ENCODE data around the gene TMA7B. TPM values are rescaled to one million over a fixed set of nuclear protein-coding genes. Genes with fewer than 3 reads are reported as not detected.

TMA7B gene
- total and polyA plus RNA-seq, 2 donors (not counting 3 experiments of a cell fraction or from before 2014, with no cell fraction given) = not detected

GRCh38 chr22:39996732-39997131, 36.5 kb downstream of the TMA7B start:
- no peak overlapping the region for H3K4me2 ChIP-seq (ENCODE audit: insufficient read depth, low read length)
- H3K9me1 ChIP-seq (replicated peaks; ENCODE audit: control insufficient read depth, extremely low read depth, insufficient read depth, low read length) = no peaks in the 10 kb centered on the region
- dilution Hi-C loops (cut with MboI; ENCODE audit: extremely low pct_ligation_motif_present, low sequenced_read_pairs) (no loop called here), intact Hi-C loops (cut with micrococcal nuclease) (no loop called here)
- no peaks in the 10 kb centered on the region for H4K20me1 ChIP-seq (replicated peaks; ENCODE audit: control insufficient read depth, extremely low read depth, insufficient read depth, low read length)
- H3K27me3 ChIP-seq (ENCODE audit: control insufficient read depth in 2 of 2, insufficient read depth in 2 of 2, low read length in 2 of 2) = peaks cover 22 to 34% of the 10 kb centered on the region in 2 experiments
- ChIA-PET CTCF (interaction anchor here (0.6 to 2.4 kb wide), 4 partner anchors 9 to 28 kb away, joined by 3 to 11 read pairs (median 5); no protein-coding TSS in a partner anchor), POLR2A (no interaction called here)
- no peaks in the 10 kb centered on the region for H3K4me1 ChIP-seq (ENCODE audit: control insufficient read depth, extremely low read depth, insufficient read depth, low read length)
- no peak overlapping the region for H2AFZ ChIP-seq (ENCODE audit: low read depth, low read length)
- H3K9ac ChIP-seq (replicated peaks; ENCODE audit: extremely low read depth, insufficient read depth, low read length) = no peak overlapping the region
- H3K4me3 ChIP-seq (replicated peaks in 1 of 3; ENCODE audit: insufficient read depth in 1 of 3, low read depth in 1 of 3, low read length in 3 of 3) = no peak overlapping the region
- TF ChIP-seq JUN (IDR thresholded peaks at IDR 0.05; ENCODE audit: borderline replicate concordance, insufficient read depth, insufficient read length, low read depth) (peak; percentile 11), GATA2 (IDR thresholded peaks at IDR 0.05; ENCODE audit: insufficient read depth, insufficient read length, low read depth, low read length) (no peak), MYC (IDR thresholded peaks at IDR 0.05; ENCODE audit: low read depth, low read length) (no peak)
- H3K36me3 ChIP-seq (ENCODE audit: control insufficient read depth in 2 of 2, extremely low read depth in 1 of 2, insufficient read depth in 2 of 2, low read length in 2 of 2) = no peaks in the 10 kb centered on the region
- H3K79me2 ChIP-seq (ENCODE audit: control insufficient read depth, insufficient read depth, low read length) = no peaks in the 10 kb centered on the region
- H3K9me3 ChIP-seq (replicated peaks; ENCODE audit: control insufficient read depth, insufficient read depth, low read length) = no peaks in the 10 kb centered on the region
- DNase-seq (ENCODE audit: low read depth, low spot score) = peak; percentile 11
- H3K27ac ChIP-seq (ENCODE audit: insufficient read depth, low read depth, low read length) = no peak overlapping the region
- FAIRE-seq = peak; percentile 18
- BruUV-seq (replicated peaks) = no TSS peak

GRCh38 chr22:39997421-39997820, 37.2 kb downstream of the TMA7B start:
- BruUV-seq (replicated peaks) = no TSS peak
- Histone ChIP-seq H3K9me1 (replicated peaks; ENCODE audit: control insufficient read depth, extremely low read depth, insufficient read depth, low read length) (no peaks in the 10 kb centered on the region), H3K4me3 (replicated peaks in 1 of 3; ENCODE audit: insufficient read depth in 1 of 3, low read depth in 1 of 3, low read length in 3 of 3) (no peak overlapping the region), H3K4me1 (ENCODE audit: control insufficient read depth, extremely low read depth, insufficient read depth, low read length) (no peaks in the 10 kb centered on the region), H3K9me3 (replicated peaks; ENCODE audit: control insufficient read depth, insufficient read depth, low read length) (no peaks in the 10 kb centered on the region), H4K20me1 (replicated peaks; ENCODE audit: control insufficient read depth, extremely low read depth, insufficient read depth, low read length) (no peaks in the 10 kb centered on the region), H3K36me3 (ENCODE audit: control insufficient read depth in 2 of 2, extremely low read depth in 1 of 2, insufficient read depth in 2 of 2, low read length in 2 of 2) (no peaks in the 10 kb centered on the region), H3K79me2 (ENCODE audit: control insufficient read depth, insufficient read depth, low read length) (no peaks in the 10 kb centered on the region), H2AFZ (ENCODE audit: low read depth, low read length) (no peak overlapping the region), H3K4me2 (ENCODE audit: insufficient read depth, low read length) (no peak overlapping the region), H3K9ac (replicated peaks; ENCODE audit: extremely low read depth, insufficient read depth, low read length) (no peak overlapping the region), H3K27me3 (ENCODE audit: control insufficient read depth in 2 of 2, insufficient read depth in 2 of 2, low read length in 2 of 2) (peaks cover 22 to 30% of the 10 kb centered on the region in 2 experiments), H3K27ac (ENCODE audit: insufficient read depth, low read depth, low read length) (no peak overlapping the region)
- FAIRE-seq = no peak
- ChIA-PET CTCF (interaction anchor here (0.9 to 2.4 kb wide), 3 partner anchors 8 to 27 kb away, joined by 3 to 11 read pairs (median 7); no protein-coding TSS in a partner anchor), POLR2A (no interaction called here)
- dilution Hi-C loops (cut with MboI; ENCODE audit: extremely low pct_ligation_motif_present, low sequenced_read_pairs) (no loop called here), intact Hi-C loops (cut with micrococcal nuclease) (no loop called here)
- TF ChIP-seq POLR2AphosphoS5 (IDR thresholded peaks at IDR 0.05; ENCODE audit: insufficient read depth, low read depth, low read length) = no peak
- no peak for TF ChIP-seq JUN (IDR thresholded peaks at IDR 0.05; ENCODE audit: borderline replicate concordance, insufficient read depth, insufficient read length, low read depth)
- no peak for TF ChIP-seq MAX (IDR thresholded peaks at IDR 0.05; ENCODE audit: insufficient read depth, insufficient read length)
- TF ChIP-seq EZH2 (IDR thresholded peaks at IDR 0.05; ENCODE audit: borderline replicate concordance, low read depth, low read length, severe bottlenecking) = no peak
- no peak for TF ChIP-seq MYC (IDR thresholded peaks at IDR 0.05; ENCODE audit: low read depth, low read length)
- no peak for TF ChIP-seq POLR2A (IDR thresholded peaks at IDR 0.05; ENCODE audit: low read depth, low read length)
- no peak for TF ChIP-seq FOS (IDR thresholded peaks at IDR 0.05; ENCODE audit: borderline replicate concordance, insufficient read depth, low read length)
- TF ChIP-seq, protein P1, sequence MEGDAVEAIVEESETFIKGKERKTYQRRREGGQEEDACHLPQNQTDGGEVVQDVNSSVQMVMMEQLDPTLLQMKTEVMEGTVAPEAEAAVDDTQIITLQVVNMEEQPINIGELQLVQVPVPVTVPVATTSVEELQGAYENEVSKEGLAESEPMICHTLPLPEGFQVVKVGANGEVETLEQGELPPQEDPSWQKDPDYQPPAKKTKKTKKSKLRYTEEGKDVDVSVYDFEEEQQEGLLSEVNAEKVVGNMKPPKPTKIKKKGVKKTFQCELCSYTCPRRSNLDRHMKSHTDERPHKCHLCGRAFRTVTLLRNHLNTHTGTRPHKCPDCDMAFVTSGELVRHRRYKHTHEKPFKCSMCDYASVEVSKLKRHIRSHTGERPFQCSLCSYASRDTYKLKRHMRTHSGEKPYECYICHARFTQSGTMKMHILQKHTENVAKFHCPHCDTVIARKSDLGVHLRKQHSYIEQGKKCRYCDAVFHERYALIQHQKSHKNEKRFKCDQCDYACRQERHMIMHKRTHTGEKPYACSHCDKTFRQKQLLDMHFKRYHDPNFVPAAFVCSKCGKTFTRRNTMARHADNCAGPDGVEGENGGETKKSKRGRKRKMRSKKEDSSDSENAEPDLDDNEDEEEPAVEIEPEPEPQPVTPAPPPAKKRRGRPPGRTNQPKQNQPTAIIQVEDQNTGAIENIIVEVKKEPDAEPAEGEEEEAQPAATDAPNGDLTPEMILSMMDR (IDR thresholded peaks at IDR 0.05; ENCODE audit: extremely low read depth in 1 of 2, insufficient read depth in 1 of 2, low read depth in 1 of 2, low read length in 2 of 2) = no peak
- TF ChIP-seq GATA2 (IDR thresholded peaks at IDR 0.05; ENCODE audit: insufficient read depth, insufficient read length, low read depth, low read length) = no peak
- DNase-seq (ENCODE audit: low read depth, low spot score) = no peak

All from endothelial cell of umbilical vein (primary cell).